Retinal pigment epithelial cell (primary cell): Measurements from ENCODE around the gene APOBEC3H.
A peak's percentile ranks its signal among the peaks of the same experiment; 100 is the strongest.

Experiments
- DNase-seq: peaks from one replicate; pipeline ENCODE4 v3.0.0-alpha.2; 2010; ENCODE audit warnings: low read depth
- H3K4me3 ChIP-seq: 2 replicates; pipeline ENCODE4 v1.5.1; 2011; ENCODE audit warnings: mild to moderate bottlenecking, low read length, control low read depth, moderate library complexity
- CTCF ChIP-seq: conservative IDR thresholded peaks from 2 replicates; pipeline ENCODE4 v1.5.1; 2011; ENCODE audit warnings: low read depth, low read length, control low read depth, inconsistent platforms

Gene APOBEC3H

DNA sequence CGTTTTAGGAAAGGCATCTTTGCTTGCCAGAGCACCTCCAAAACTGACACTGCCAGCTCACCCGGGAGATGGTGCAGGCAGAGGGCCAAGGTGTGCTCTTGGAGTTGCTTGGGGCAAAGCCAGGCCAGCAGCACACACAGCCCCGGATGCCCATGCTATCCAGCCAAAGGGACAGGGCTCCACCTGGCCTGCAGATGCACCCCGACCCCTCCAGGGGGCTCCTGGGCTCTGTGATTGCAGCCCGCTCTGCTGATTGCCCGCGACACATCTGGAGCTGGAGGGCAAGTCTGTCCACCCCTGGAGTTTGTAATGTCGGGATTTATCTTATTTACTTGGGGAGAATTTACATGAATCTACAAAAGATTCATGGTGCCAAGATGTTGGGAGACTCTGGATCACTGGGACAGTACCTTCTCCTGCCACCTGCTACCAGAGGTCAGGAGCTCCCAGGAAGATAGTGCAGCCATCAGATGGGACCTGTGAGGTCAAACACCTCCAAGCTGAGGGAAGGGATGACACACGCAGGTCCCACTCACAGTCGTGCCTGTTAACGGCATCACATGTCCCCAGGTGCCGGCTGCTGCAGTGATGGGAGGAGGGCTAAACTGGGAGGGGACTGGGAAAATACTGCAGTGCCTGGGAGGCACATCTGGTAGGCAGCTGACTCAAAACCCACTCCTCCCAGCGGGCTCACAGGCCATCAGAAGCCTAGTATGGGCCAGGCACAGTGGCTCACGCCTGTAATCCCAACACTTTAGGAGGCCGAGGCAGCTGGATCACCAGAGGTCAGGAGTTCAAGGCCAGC, 38.2 kb downstream of the APOBEC3H start:
- peak; percentile 74 for TF ChIP-seq CTCF
- no peak for DNase-seq
- H3K4me3 ChIP-seq = no peak overlapping the region

DNA sequence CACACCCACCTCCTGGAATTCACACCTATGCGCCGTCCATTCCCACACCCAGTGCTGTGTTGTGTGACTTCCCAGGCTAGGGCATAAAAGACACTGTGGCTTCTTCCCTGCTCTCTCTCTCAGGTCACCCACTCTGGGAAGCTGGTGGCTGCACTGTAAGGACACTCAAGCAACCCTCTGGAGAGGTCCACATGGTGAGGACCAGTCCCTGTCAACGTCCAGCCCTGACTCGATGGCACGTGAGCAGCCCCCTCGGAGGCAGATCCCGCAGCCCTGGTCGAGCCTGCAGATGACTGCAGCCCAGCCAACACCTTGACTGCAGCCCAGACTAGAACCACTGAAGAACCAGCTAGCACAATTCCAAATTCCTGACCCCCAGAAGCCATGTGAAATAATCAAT, 39.3 kb downstream of the APOBEC3H start:
- no peak for DNase-seq
- TF ChIP-seq CTCF = no peak
- H3K4me3 ChIP-seq = no peak overlapping the region

DNA sequence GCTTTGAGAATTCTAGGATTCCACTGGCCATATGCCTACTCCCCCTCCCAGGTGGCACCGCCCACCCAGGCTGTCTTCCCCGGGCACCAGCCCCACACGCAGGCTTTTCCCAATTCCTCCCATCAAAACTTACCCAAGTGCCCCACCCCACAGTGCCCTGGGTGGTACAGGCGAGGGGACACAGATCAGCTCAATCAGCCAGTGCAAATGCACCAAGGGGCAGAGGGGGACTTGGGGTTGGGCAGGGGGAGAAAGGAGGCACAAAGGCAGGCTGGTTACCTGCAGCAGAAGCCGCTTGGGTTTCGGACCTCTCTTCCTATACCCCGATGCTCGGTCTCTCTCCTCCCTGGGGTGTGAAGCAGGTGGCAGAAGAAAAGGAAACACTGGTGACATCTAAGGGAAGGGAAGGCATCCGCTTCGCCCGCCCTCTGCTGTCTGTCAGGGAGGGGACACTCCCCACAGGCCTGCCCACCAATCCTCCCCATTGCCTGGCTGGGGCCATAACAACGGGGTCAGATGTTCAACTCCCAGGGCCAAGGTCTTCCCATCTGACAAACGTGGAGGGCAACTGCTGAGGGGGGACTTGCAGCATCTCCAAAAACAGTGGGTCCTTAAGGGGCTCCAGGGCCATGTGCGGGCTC, 41.4 kb downstream of the APOBEC3H start:
- no peak for DNase-seq
- TF ChIP-seq CTCF = no peak
- H3K4me3 ChIP-seq = no peak overlapping the region

DNA sequence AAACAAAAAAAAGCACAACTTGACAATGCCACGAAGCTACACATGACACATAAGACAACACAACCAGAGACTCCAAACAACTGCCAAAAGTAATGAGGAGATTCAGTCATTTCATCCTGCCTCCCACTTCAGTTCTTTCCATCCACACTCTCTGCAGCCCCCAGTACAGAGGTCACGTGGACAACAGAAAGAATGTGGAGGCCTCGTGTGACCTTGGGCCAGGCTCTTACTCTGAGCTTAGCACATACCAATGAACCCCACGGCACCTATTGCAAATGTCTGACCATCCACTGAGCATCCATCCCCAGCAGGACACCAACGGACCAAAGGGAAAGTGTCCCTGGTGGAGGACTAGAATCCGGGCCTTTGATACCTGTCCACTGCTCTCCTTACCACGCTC, 42.9 kb downstream of the APOBEC3H start:
- TF ChIP-seq CTCF = no peak
- H3K4me3 ChIP-seq = no peak overlapping the region
- no peak for DNase-seq

- TF ChIP-seq CTCF = no peak
- DNase-seq = no peak
- no peak overlapping the region for H3K4me3 ChIP-seq
Measured at GRCh38 chr22:39142088-39142680, 45.1 kb downstream of the APOBEC3H start.

DNA sequence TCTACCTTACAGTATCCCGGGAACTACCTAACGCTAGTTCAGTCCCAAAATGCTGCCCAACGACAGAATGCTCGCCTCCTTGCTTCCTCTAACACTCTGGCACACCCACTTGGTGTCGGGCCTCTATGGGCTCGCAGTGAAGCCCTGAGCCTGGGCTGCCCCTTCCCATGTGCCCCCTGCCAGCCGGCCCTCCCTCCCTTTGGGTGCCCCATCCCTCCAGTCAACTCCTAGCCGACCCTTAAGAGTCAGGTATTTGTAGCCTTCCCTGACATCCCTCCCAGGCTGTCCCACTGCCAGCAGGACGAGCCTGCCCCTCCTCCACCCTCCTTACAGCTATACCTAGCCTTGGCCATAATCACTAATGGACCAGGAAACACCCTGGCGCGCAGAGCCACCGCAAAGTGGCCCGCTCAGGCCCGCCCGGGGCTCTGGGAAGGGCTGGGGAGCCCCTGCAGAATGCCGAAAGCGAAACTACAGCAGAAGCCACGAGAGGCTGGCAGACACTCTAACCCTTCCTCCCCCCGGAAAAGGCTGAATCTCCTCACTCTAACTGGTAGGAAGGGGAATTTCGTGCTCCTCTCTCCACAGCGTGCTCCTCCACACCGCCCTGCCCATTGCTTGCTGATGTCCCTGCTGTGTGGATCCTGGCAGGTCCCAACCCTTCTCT, 47.2 kb downstream of the APOBEC3H start:
- TF ChIP-seq CTCF = no peak
- DNase-seq = no peak
- H3K4me3 ChIP-seq = peak overlapping the region; percentile 90
